ENCODE measurements around the gene VSIG4.

The VSIG4 gene

DNA sequence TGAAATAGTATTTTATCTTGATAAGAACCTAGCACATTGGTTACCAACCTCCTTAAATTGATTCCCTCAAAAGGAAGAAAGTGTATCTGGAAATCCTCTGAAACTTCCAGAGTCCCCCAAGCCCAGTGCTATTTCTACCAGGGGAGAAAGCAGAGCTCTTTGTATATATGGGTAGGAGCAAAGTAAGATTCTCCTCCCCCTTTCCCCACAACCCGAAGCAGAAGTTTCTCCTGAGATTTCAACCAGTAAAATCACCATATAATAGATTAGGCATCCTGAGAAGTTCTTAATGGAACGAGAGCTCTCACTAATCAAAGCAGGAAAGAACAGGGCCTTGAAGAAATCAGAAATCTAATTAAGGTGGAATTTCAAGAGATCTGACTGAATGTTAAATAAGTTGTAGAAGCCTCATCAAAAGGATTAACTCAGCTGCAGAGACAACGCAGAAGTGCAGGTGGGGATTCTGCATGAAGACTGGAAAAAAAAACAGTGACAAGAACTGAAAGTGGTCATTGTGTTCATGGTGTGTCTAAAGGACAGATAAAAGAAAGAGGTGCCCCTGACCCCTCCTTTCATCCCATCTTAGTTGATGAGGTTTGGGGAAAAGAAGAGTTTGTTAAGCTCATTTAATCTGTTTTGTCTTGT, 39.1 kb downstream of the VSIG4 start:
- peak; percentile 34; the same call in 2 of the 3 replicates for ATAC-seq (ENCODE audit: insufficient read depth, low read depth)
- H3K4me1 ChIP-seq (ENCODE audit: insufficient read depth, low read length): peaks cover 65% of the 10 kb centered on the region

DNA sequence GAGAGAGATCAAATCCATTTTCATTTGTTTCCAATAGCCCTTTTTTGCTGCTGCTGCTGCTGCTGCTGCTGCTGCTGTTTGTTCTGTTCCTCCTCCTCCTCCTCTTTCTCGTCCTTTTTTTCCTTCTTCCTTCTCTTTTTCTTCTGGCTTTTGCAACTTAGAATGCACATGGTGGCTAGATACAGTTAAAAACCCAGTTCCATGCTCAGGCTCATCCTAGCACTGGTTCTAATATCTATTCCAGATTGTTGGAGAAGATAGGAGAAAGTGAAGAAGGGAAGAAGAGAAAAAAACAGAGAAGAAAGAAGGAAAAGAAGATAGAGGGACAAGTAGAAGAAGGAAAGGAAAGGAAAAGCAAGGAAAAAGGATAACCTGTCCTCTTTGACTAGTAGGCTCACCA, 39.7 kb downstream of the VSIG4 start:
- H3K79me2 ChIP-seq (ENCODE audit: insufficient read depth, low read length): no peaks in the 10 kb centered on the region
- no peaks in the 10 kb centered on the region for H4K20me1 ChIP-seq (ENCODE audit: insufficient read depth, low read length)
- H3K27ac ChIP-seq (ENCODE audit: low read length): peak overlapping the region; percentile 32; the same call in 1 of the 2 replicates
- no peaks in the 10 kb centered on the region for H3K9me3 ChIP-seq (ENCODE audit: insufficient read depth, low read length, severe bottlenecking)
- no peaks in the 10 kb centered on the region for H3K36me3 ChIP-seq (ENCODE audit: insufficient read depth, low read length)
- TF ChIP-seq, protein P1, sequence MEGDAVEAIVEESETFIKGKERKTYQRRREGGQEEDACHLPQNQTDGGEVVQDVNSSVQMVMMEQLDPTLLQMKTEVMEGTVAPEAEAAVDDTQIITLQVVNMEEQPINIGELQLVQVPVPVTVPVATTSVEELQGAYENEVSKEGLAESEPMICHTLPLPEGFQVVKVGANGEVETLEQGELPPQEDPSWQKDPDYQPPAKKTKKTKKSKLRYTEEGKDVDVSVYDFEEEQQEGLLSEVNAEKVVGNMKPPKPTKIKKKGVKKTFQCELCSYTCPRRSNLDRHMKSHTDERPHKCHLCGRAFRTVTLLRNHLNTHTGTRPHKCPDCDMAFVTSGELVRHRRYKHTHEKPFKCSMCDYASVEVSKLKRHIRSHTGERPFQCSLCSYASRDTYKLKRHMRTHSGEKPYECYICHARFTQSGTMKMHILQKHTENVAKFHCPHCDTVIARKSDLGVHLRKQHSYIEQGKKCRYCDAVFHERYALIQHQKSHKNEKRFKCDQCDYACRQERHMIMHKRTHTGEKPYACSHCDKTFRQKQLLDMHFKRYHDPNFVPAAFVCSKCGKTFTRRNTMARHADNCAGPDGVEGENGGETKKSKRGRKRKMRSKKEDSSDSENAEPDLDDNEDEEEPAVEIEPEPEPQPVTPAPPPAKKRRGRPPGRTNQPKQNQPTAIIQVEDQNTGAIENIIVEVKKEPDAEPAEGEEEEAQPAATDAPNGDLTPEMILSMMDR (IDR thresholded peaks at IDR 0.05; ENCODE audit: borderline replicate concordance, extremely low read depth, low read length, poor library complexity, severe bottlenecking): no peak
- no peak for TF ChIP-seq EZH2 (IDR thresholded peaks at IDR 0.05; ENCODE audit: borderline replicate concordance, low read depth, low read length, severe bottlenecking)
- DNase-seq: no peak
- no peaks in the 10 kb centered on the region for H3K27me3 ChIP-seq (ENCODE audit: insufficient read depth, low read length, poor library complexity)
- H3K4me2 ChIP-seq (ENCODE audit: insufficient read depth, low read length): no peak overlapping the region
- peaks cover 59% of the 10 kb centered on the region for H3K4me1 ChIP-seq (ENCODE audit: insufficient read depth, low read length)
- no peak overlapping the region for H2AFZ ChIP-seq (ENCODE audit: low read depth, low read length)
- H3K9ac ChIP-seq (ENCODE audit: low read depth, low read length): no peak overlapping the region
- ATAC-seq (ENCODE audit: insufficient read depth, low read depth): no peak
- no peak overlapping the region for H3K4me3 ChIP-seq (ENCODE audit: low read depth in 1 of 2, low read length in 2 of 2)

More for the DNA sequence above, 39.1 kb downstream of the VSIG4 start:
- Histone ChIP-seq H3K79me2 (ENCODE audit: insufficient read depth, low read length) (no peaks in the 10 kb centered on the region), H3K4me3 (ENCODE audit: low read depth in 1 of 2, low read length in 2 of 2) (no peak overlapping the region), H3K9me3 (ENCODE audit: insufficient read depth, low read length, severe bottlenecking) (no peaks in the 10 kb centered on the region), H3K27me3 (ENCODE audit: insufficient read depth, low read length, poor library complexity) (no peaks in the 10 kb centered on the region), H4K20me1 (ENCODE audit: insufficient read depth, low read length) (no peaks in the 10 kb centered on the region), H3K36me3 (ENCODE audit: insufficient read depth, low read length) (no peaks in the 10 kb centered on the region), H3K9ac (ENCODE audit: low read depth, low read length) (no peak overlapping the region), H2AFZ (ENCODE audit: low read depth, low read length) (no peak overlapping the region), H3K4me2 (ENCODE audit: insufficient read depth, low read length) (no peak overlapping the region), H3K27ac (ENCODE audit: low read length) (peak overlapping the region; percentile 56; the same call in 1 of the 2 replicates)
- no peak for TF ChIP-seq EZH2 (IDR thresholded peaks at IDR 0.05; ENCODE audit: borderline replicate concordance, low read depth, low read length, severe bottlenecking)
- TF ChIP-seq, protein P1 (IDR thresholded peaks at IDR 0.05; ENCODE audit: borderline replicate concordance, extremely low read depth, low read length, poor library complexity, severe bottlenecking): no peak
- DNase-seq: no peak

DNA sequence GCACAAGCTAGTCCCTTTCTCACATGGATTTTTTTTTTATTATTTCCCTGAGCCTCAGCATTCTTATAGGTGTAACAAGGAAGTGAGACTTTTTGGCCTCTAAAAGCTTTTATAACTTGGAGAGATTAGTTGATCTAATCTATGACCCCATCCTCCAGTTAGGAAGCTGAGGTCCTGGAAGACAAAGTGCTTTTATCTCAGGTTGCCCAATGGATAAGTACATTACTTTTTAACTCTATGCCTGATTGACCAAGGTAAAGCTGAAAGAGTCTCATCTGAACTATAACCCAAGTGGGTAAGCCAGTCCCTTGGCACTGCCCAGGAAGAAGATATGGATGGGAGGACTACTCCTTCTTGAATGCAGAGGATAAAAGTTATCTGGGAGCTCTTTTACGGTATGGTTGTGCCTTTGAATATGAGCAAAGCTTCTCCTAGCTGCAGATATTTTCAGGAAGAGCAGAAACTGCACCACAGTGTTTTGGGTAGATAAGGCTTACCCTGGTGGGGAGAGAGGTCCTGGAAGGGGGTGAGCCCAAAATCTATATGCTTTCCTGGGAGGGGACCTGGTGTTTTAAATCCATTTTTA, 40.2 kb downstream of the VSIG4 start:
- H3K27me3 ChIP-seq (ENCODE audit: insufficient read depth, low read length, poor library complexity): no peaks in the 10 kb centered on the region
- H3K4me2 ChIP-seq (ENCODE audit: insufficient read depth, low read length): no peak overlapping the region
- H3K9ac ChIP-seq (ENCODE audit: low read depth, low read length): no peak overlapping the region
- no peak overlapping the region for H2AFZ ChIP-seq (ENCODE audit: low read depth, low read length)
- no peak overlapping the region for H3K4me3 ChIP-seq (ENCODE audit: low read depth in 1 of 2, low read length in 2 of 2)
- H4K20me1 ChIP-seq (ENCODE audit: insufficient read depth, low read length): no peaks in the 10 kb centered on the region
- DNase-seq (no peak), ATAC-seq (ENCODE audit: insufficient read depth, low read depth) (no peak)
- H3K9me3 ChIP-seq (ENCODE audit: insufficient read depth, low read length, severe bottlenecking): no peaks in the 10 kb centered on the region
- no peaks in the 10 kb centered on the region for H3K79me2 ChIP-seq (ENCODE audit: insufficient read depth, low read length)
- no peaks in the 10 kb centered on the region for H3K36me3 ChIP-seq (ENCODE audit: insufficient read depth, low read length)
- peaks cover 54% of the 10 kb centered on the region for H3K4me1 ChIP-seq (ENCODE audit: insufficient read depth, low read length)
- TF ChIP-seq EZH2 (IDR thresholded peaks at IDR 0.05; ENCODE audit: borderline replicate concordance, low read depth, low read length, severe bottlenecking): no peak
- 0 out of 2 replicates have a peak overlapping the region, but pooled peaks have one; percentile 44 for H3K27ac ChIP-seq (ENCODE audit: low read length)

DNA sequence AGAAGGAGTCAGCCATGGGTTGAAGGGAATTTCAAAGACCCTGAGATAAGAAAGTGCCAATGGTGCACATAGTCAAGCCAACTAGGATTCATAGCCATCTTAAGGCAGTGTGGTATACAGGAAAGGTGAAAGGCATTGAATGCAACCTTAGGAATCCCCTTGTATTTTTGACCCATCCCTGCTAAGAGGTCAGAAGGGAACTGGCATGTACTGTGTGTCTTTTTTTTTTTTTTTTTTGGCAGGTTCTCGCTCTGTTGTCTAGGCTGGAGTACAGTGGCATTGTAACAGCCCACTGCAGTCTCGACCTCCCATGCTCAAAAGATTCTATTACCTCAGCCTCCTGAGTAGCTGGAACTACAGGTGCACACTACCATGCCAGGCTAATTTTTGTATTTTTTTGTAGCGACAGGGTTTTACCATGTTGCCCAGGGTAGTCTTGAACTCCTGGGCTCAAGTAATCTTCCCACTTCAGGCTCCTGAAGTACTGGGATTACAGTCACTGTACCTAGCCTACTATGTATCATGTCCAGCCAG, 40.8 kb downstream of the VSIG4 start:
- TF ChIP-seq, protein P1 (IDR thresholded peaks at IDR 0.05; ENCODE audit: borderline replicate concordance, extremely low read depth, low read length, poor library complexity, severe bottlenecking): no peak
- no peak for TF ChIP-seq EZH2 (IDR thresholded peaks at IDR 0.05; ENCODE audit: borderline replicate concordance, low read depth, low read length, severe bottlenecking)
- Histone ChIP-seq H3K4me1 (ENCODE audit: insufficient read depth, low read length) (peaks cover 48% of the 10 kb centered on the region), H3K4me2 (ENCODE audit: insufficient read depth, low read length) (no peak overlapping the region), H3K27me3 (ENCODE audit: insufficient read depth, low read length, poor library complexity) (no peaks in the 10 kb centered on the region), H3K36me3 (ENCODE audit: insufficient read depth, low read length) (no peaks in the 10 kb centered on the region), H3K4me3 (ENCODE audit: low read depth in 1 of 2, low read length in 2 of 2) (no peak overlapping the region), H4K20me1 (ENCODE audit: insufficient read depth, low read length) (no peaks in the 10 kb centered on the region), H2AFZ (ENCODE audit: low read depth, low read length) (no peak overlapping the region), H3K9me3 (ENCODE audit: insufficient read depth, low read length, severe bottlenecking) (no peaks in the 10 kb centered on the region), H3K9ac (ENCODE audit: low read depth, low read length) (no peak overlapping the region), H3K27ac (ENCODE audit: low read length) (no peak overlapping the region), H3K79me2 (ENCODE audit: insufficient read depth, low read length) (no peaks in the 10 kb centered on the region)
- DNase-seq: no peak
- no peak for ATAC-seq (ENCODE audit: insufficient read depth, low read depth)
